OCI-LY3 (cell line): ENCODE data around the gene PJA2.
"Not testable (repeated sequence)": the region's sequence is repeated elsewhere in the genome, so short reads cannot be mapped to it uniquely, and the experiment has no call there.

Source experiments
- EZH2phosphoT487 ChIP-seq: fragments of 200-600 bp; shearing (Covaris generic); IDR thresholded peaks from 2 replicates; pipeline ENCODE4 v1.6.1; 2018; ENCODE audit warnings: antibody characterized with exemption, mixed run types, low read depth
- TF ChIP-seq, protein P1 (sequence below): fragments of 200-600, 300-600 bp; sonication (generic); IDR thresholded peaks from 2 replicates; pipeline ENCODE4 v1.5.1; 2014; ENCODE audit warnings: antibody characterized with exemption, low read length, low read depth

DNA sequence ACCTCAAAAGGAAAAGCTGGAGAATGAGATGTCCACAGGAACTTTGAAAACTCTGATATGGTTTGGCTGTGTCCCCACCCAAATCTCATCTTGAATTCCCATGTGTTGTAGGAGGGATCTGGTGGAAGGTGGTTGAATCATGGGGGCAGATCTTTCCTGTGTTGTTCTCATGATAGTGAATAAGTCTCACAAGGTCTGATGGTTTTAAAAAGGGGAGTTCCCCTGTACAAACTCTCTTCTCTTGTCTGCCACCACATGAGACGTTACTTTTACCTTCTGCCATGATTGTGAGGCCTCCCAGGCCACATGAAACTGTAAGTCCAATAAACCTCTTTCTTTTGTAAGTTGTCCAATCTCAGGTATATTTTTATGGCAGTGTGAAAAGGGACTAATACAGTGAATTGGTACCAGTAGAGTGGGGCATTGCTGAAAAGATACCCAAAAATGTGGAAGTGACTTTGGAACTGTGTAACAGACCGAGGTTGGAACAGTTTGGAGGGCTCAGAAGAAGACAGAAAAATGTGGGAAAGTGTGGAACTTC, 4.2 kb upstream of the PJA2 start:
- TF ChIP-seq, protein P1, sequence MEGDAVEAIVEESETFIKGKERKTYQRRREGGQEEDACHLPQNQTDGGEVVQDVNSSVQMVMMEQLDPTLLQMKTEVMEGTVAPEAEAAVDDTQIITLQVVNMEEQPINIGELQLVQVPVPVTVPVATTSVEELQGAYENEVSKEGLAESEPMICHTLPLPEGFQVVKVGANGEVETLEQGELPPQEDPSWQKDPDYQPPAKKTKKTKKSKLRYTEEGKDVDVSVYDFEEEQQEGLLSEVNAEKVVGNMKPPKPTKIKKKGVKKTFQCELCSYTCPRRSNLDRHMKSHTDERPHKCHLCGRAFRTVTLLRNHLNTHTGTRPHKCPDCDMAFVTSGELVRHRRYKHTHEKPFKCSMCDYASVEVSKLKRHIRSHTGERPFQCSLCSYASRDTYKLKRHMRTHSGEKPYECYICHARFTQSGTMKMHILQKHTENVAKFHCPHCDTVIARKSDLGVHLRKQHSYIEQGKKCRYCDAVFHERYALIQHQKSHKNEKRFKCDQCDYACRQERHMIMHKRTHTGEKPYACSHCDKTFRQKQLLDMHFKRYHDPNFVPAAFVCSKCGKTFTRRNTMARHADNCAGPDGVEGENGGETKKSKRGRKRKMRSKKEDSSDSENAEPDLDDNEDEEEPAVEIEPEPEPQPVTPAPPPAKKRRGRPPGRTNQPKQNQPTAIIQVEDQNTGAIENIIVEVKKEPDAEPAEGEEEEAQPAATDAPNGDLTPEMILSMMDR: not testable (repeated sequence)
- not testable (repeated sequence) for TF ChIP-seq EZH2phosphoT487
